Activated CD8-positive, alpha-beta T cell treated with anti-CD3 and anti-CD28 coated beads, Interleukin-2, amount 10 ng/mL, durations not matched to agents 7 days and 5 days (primary cell): ENCODE results near the gene ERBB3. TPM values are rescaled to one million over a fixed set of nuclear protein-coding genes. Genes with fewer than 3 reads are reported as not detected.
"Not testable (repeated sequence)": the region's sequence is repeated elsewhere in the genome, so short reads cannot be mapped to it uniquely, and the experiment has no call there.

Experiments
- ATAC-seq: fragments of 150-1000 bp; cut with Tn5 transposase; one replicate; pipeline ENCODE4 v1.10.0; 2021; ENCODE audit warnings: moderate library complexity
- CTCF ChIA-PET: fragments of 350-600 bp; sonication (Branson Sonifier 250); formaldehyde crosslinking; loops from one replicate; lab custom pipeline; 2021; ENCODE audit warnings: antibody characterized with exemption; lab: Charles Lee
- POLR2A ChIA-PET: fragments of 350-600 bp; sonication (Branson Sonifier 250); formaldehyde crosslinking; loops from one replicate; lab custom pipeline; 2021; ENCODE audit warnings: antibody characterized with exemption; lab: Charles Lee
- DNase-seq: peaks from one replicate; pipeline ENCODE4 v3.0.0-alpha.2; 2020
- H3K27ac Mint-ChIP-seq: one replicate; pipeline ENCODE4 v1.8.0; 2021; ENCODE audit warnings: mild to moderate bottlenecking, mixed read lengths
- H3K27me3 Mint-ChIP-seq: one replicate; pipeline ENCODE4 v1.8.0; 2021; ENCODE audit warnings: low read depth, mixed read lengths
- H3K36me3 Mint-ChIP-seq: one replicate; pipeline ENCODE4 v1.8.0; 2021; ENCODE audit warnings: low read depth, mixed read lengths
- H3K4me1 Mint-ChIP-seq: one replicate; pipeline ENCODE4 v1.8.0; 2021; ENCODE audit warnings: low read depth, mixed read lengths
- H3K4me3 Mint-ChIP-seq: one replicate; pipeline ENCODE4 v1.8.0; 2021; ENCODE audit warnings: mild to moderate bottlenecking, mixed read lengths
- H3K9me3 Mint-ChIP-seq: one replicate; pipeline ENCODE4 v1.8.0; 2022; ENCODE audit warnings: mixed read lengths; ENCODE audit not compliant: insufficient read depth
- total RNA-seq, 2 experiments: library from RNA; stranded (reverse); gene quantifications; one replicate each; pipeline ENCODE4 v1.2.3, GENCODE V29; 2021

Gene ERBB3
- total RNA-seq, 2 experiments from 2014 or later = 5.4 to 5.9 TPM

DNA sequence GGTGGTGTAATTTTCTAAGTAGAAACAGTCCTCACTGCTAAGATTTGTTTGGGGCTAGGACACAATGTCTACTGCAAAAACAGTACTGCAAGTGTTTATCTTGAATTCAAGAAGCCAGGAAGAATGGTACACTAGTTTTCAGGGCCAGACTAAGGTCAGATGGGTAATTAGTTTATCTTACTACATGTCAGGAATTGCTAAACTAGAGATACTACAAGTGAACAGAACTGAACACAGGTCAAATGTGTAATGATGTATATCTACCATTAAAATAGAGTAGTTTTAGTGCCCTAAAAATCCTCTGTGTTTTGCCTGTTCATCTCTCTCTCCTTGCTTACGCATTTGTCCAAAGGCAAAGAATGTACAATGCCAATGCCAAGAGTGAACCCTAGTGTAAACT, 34.1 kb downstream of the ERBB3 start:
- Mint-ChIP-seq H3K36me3 (peaks cover 72% of the 10 kb centered on the region), H3K27ac (peak overlapping the region; percentile 24), H3K4me3 (no peak overlapping the region), H3K27me3 (no peaks in the 10 kb centered on the region), H3K9me3 (no peaks in the 10 kb centered on the region), H3K4me1 (peaks cover 23% of the 10 kb centered on the region)
- CTCF ChIA-PET = interaction anchor here (0.7 to 13.1 kb wide), 2 partner anchors 10 to 68 kb away, joined by 3 to 88 read pairs; no protein-coding TSS in a partner anchor
- ATAC-seq (no peak), DNase-seq (no peak)
- POLR2A ChIA-PET = no interaction called here

GRCh38 chr12:56115329-56115728, 35.4 kb downstream of the ERBB3 start:
- H3K9me3 Mint-ChIP-seq = no peaks in the 10 kb centered on the region
- POLR2A ChIA-PET = interaction anchor here (0.6 to 5.0 kb wide), 3 partner anchors 12 to 157 kb away, joined by 3 to 105 read pairs (median 10); partner anchors contain the start of gene PA2G4
- H3K27ac Mint-ChIP-seq = peak overlapping the region; percentile 100
- no peak for DNase-seq
- peaks cover 35% of the 10 kb centered on the region for H3K4me1 Mint-ChIP-seq
- peak overlapping the region; percentile 100 for H3K4me3 Mint-ChIP-seq
- CTCF ChIA-PET = interaction anchor here (0.7 to 4.9 kb wide), 10 partner anchors 8 to 185 kb away, joined by 3 to 58 read pairs (median 5); partner anchors contain the start of genes ESYT1 and PA2G4
- peaks cover 63% of the 10 kb centered on the region for H3K36me3 Mint-ChIP-seq
- H3K27me3 Mint-ChIP-seq = no peaks in the 10 kb centered on the region
- ATAC-seq = no peak

DNA sequence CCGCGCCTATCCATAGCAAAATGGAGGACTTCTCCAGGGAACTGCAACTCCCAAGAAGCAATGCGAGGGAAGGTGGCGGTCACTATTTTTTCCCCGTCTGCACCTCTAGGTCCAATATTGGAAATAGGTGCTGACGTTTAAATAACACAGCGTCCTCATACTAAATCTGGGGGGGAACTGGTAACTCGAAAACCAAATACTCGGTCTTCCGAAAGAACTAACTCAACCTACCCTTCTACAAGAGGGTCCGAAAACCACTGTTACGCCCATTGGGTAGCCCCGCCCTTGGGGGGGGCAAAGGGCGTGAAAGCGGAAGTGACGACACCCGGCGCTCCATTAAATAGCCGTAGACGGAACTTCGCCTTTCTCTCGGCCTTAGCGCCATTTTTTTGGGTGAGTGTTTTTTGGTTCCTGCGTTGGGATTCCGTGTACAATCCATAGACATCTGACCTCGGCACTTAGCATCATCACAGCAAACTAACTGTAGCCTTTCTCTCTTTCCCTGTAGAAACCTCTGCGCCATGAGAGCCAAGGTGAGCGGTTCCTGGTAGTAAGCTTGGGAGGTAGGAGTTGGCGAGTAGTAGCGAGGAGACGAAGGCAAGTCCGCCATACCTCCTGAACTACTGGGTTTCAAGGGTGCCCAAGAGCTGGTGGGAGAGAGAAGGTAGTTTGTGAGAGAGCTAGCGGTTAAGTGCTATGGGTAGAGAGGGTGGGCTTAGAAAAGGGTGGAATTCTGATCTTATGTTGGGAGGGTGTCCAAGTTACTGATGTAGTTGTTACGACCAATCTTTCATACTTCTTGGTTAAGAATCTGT, 36.5 kb downstream of the ERBB3 start, which contains the start of gene RPL41:
RPL41 (plus strand) TSS at position 367 of the 815 bp plus-strand sequence.
- Mint-ChIP-seq H3K36me3 (peaks cover 60% of the 10 kb centered on the region), H3K27ac (peak within 1 kb of the TSS; percentile 100), H3K4me3 (peak within 1 kb of the TSS; percentile 100), H3K4me1 (peaks cover 39% of the 10 kb centered on the region), H3K9me3 (no peaks in the 10 kb centered on the region), H3K27me3 (no peaks in the 10 kb centered on the region)
- CTCF ChIA-PET = interaction anchor here (0.8 to 4.9 kb wide), 15 partner anchors 9 to 378 kb away, joined by 3 to 122 read pairs (median 12); partner anchors contain the start of genes ESYT1, MYL6B, PA2G4 and RNF41
- DNase-seq (peak; percentile 96), ATAC-seq (peak; percentile 30)
- POLR2A ChIA-PET = interaction anchor here (0.6 to 5.2 kb wide), 15 partner anchors 8 to 378 kb away, joined by 3 to 105 read pairs (median 5); partner anchors contain the start of genes ESYT1, MYL6, ORMDL2 and PA2G4

DNA sequence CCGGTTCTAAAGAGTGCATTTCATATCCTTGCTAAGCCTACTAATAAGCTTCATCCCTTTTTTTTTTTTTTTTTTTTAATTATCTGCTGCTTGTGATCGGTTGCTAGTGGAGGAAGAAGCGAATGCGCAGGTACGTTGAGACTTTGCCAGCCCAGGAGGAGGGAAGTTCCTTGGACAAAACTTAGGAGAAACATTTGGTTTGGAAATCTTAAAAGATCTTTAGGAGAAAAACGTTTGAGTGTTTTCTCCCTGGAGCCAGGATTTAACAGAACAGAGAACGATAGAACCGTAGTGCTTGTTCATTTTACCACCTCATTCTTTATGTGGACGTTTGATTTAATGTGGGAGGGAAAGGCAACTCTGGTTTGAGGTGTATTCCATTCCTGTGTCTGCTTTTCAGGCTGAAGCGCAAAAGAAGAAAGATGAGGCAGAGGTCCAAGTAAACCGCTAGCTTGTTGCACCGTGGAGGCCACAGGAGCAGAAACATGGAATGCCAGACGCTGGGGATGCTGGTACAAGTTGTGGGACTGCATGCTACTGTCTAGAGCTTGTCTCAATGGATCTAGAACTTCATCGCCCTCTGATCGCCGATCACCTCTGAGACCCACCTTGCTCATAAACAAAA, 37.2 kb downstream of the ERBB3 start:
- ChIA-PET CTCF (interaction anchor here (0.6 to 4.9 kb wide), 19 partner anchors 10 to 379 kb away, joined by 3 to 122 read pairs (median 6); partner anchors contain the start of genes COQ10A, ESYT1, MYL6B and ORMDL2), POLR2A (interaction anchor here (0.6 to 5.2 kb wide), 25 partner anchors 9 to 388 kb away, joined by 3 to 105 read pairs (median 5); partner anchors contain the start of genes CD63, ESYT1, MYL6 and MYL6B)
- H3K9me3 Mint-ChIP-seq, ATAC-seq, DNase-seq, H3K27me3 Mint-ChIP-seq: not testable (repeated sequence)
- H3K27ac Mint-ChIP-seq = peak overlapping the region; percentile 100
- peaks cover 55% of the 10 kb centered on the region for H3K36me3 Mint-ChIP-seq
- H3K4me3 Mint-ChIP-seq = peak overlapping the region; percentile 100
- H3K4me1 Mint-ChIP-seq = peaks cover 39% of the 10 kb centered on the region

- H3K4me3 Mint-ChIP-seq = peak within 1 kb of the TSS; percentile 100
- H3K36me3 Mint-ChIP-seq = peaks cover 47% of the 10 kb centered on the region
- DNase-seq (peak; percentile 100), ATAC-seq (peak; percentile 76)
- peak within 1 kb of the TSS; percentile 100 for H3K27ac Mint-ChIP-seq
- ChIA-PET POLR2A (interaction anchor here (0.6 to 5.2 kb wide), 30 partner anchors 10 to 1163 kb away, joined by 3 to 105 read pairs (median 5); partner anchors contain the start of genes ANKRD52, CD63, ESYT1 and MYL6), CTCF (interaction anchor here (0.6 to 4.9 kb wide), 51 partner anchors 9 to 379 kb away, joined by 3 to 122 read pairs (median 5); partner anchors contain the start of genes ANKRD52, CNPY2, COQ10A and CS)
- H3K9me3 Mint-ChIP-seq = no peaks in the 10 kb centered on the region
- H3K4me1 Mint-ChIP-seq = peaks cover 39% of the 10 kb centered on the region
- no peaks in the 10 kb centered on the region for H3K27me3 Mint-ChIP-seq
Measured at GRCh38 chr12:56117778-56118687, 38.1 kb downstream of the ERBB3 start, which contains the start of gene ZC3H10. ZC3H10 (plus strand) TSS chr12:56118266; CDS start chr12:56120563, 2,297 bp downstream.

- POLR2A ChIA-PET = interaction anchor here (0.6 to 5.2 kb wide), 21 partner anchors 9 to 390 kb away, joined by 3 to 105 read pairs (median 6); partner anchors contain the start of genes ANKRD52, CD63, ESYT1 and MYL6
- Mint-ChIP-seq H3K36me3 (peaks cover 41% of the 10 kb centered on the region), H3K4me3 (peak overlapping the region; percentile 100), H3K9me3 (no peaks in the 10 kb centered on the region), H3K27me3 (no peaks in the 10 kb centered on the region), H3K27ac (peak overlapping the region; percentile 100), H3K4me1 (peaks cover 41% of the 10 kb centered on the region)
- CTCF ChIA-PET = interaction anchor here (0.6 to 4.9 kb wide), 45 partner anchors 8 to 380 kb away, joined by 3 to 122 read pairs (median 5); partner anchors contain the start of genes ANKRD52, CNPY2, COQ10A and CS
- no peak for DNase-seq
- ATAC-seq = peak; percentile 6
Measured at GRCh38 chr12:56118688-56119357, 38.9 kb downstream of the ERBB3 start.

- peak overlapping the region; percentile 100 for H3K4me3 Mint-ChIP-seq
- peak; percentile 74 for DNase-seq
- ChIA-PET CTCF (interaction anchor here (0.7 to 4.9 kb wide), 30 partner anchors 7 to 381 kb away, joined by 3 to 122 read pairs (median 6); partner anchors contain the start of genes ANKRD52, CNPY2, CS and ESYT1), POLR2A (interaction anchor here (0.7 to 5.2 kb wide), 11 partner anchors 8 to 390 kb away, joined by 3 to 105 read pairs (median 8); partner anchors contain the start of genes ANKRD52, CD63, ESYT1 and MYL6)
- peak overlapping the region; percentile 100 for H3K27ac Mint-ChIP-seq
- ATAC-seq = no peak
- H3K36me3 Mint-ChIP-seq = peaks cover 37% of the 10 kb centered on the region
- H3K9me3 Mint-ChIP-seq = no peaks in the 10 kb centered on the region
- H3K27me3 Mint-ChIP-seq = no peaks in the 10 kb centered on the region
- H3K4me1 Mint-ChIP-seq = peaks cover 42% of the 10 kb centered on the region
Measured at GRCh38 chr12:56119361-56119796, 39.4 kb downstream of the ERBB3 start.

DNA sequence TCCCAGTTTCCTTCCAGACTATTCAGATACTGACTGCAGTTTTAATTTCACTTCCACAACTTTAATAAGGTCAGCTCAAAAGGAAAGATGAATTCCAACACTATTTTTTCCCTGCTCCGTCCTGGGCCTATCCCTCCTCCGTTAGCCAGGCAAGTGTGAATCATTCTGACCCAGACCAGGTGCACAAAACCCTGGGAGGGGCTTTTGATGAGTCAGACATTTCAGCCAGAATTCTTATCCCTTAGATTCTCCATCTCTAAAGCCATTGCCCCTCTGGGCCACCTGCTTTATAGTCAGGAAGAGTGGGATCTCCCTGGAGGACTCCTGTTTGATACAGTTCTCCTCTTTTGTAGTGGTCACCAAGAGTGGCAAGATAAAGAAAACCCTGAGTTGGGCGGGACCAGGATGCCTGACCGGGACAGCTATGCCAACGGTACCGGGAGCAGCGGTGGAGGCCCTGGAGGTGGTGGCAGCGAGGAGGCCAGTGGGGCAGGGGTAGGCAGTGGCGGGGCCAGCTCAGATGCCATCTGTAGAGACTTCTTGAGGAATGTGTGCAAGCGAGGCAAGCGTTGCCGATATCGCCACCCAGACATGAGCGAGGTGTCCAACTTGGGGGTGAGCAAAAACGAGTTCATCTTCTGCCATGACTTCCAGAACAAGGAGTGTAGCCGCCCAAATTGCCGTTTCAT, 40.3 kb downstream of the ERBB3 start:
- POLR2A ChIA-PET = interaction anchor here (0.7 to 5.2 kb wide), 5 partner anchors 8 to 69 kb away, joined by 3 to 54 read pairs (median 8); partner anchors contain the start of genes ESYT1, MYL6B, PA2G4 and SMARCC2
- DNase-seq (no peak), ATAC-seq (no peak)
- Mint-ChIP-seq H3K9me3 (no peaks in the 10 kb centered on the region), H3K4me1 (peaks cover 50% of the 10 kb centered on the region), H3K36me3 (peaks cover 34% of the 10 kb centered on the region), H3K4me3 (no peak overlapping the region), H3K27ac (no peak overlapping the region), H3K27me3 (no peaks in the 10 kb centered on the region)
- CTCF ChIA-PET = interaction anchor here (0.7 to 4.9 kb wide), 19 partner anchors 6 to 382 kb away, joined by 3 to 122 read pairs (median 6); partner anchors contain the start of genes ANKRD52, ESYT1, MYL6 and MYL6B

GRCh38 chr12:56121204-56121870, 41.4 kb downstream of the ERBB3 start:
- Mint-ChIP-seq H3K36me3 (peaks cover 33% of the 10 kb centered on the region), H3K4me3 (no peak overlapping the region), H3K9me3 (no peaks in the 10 kb centered on the region), H3K27ac (no peak overlapping the region), H3K27me3 (no peaks in the 10 kb centered on the region), H3K4me1 (peaks cover 55% of the 10 kb centered on the region)
- DNase-seq (no peak), ATAC-seq (no peak)
- POLR2A ChIA-PET = interaction anchor here (0.8 kb wide), 1 partner anchor 68 kb away, joined by 3 read pairs; the partner anchor contains the start of gene SMARCC2
- CTCF ChIA-PET = no interaction called here
